ENCODE measurements around the gene GDI2. TPM values are rescaled to one million over a fixed set of nuclear protein-coding genes. Genes with fewer than 3 reads are reported as not detected.
A peak's percentile ranks its signal among the peaks of the same experiment; 100 is the strongest.

The GDI2 gene
- total and polyA plus RNA-seq, 2 of the 13 experiments (the other 11 are each of a cell fraction or from before 2014, with no cell fraction given), result 153 to 477 TPM

DNA sequence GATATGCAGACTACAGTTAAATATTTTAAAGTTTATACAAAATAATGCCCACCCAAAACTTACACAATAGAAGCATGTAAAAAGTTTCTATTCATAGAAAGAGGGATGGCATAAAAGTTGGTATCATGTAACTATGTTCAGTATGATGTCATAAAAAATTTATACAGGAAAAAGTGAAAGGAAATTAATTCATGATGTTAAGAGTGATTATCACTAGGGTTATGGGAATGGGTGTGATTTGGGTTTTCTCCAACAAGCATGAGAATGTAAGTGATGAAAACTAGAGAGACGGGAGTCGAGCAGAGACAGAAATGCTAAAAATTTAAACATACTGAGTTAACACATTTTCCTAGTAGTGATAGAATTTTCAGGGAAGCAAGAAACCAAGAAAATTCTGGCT is 52.7 kb downstream of the GDI2 start:
- FAIRE-seq (no peak), ATAC-seq (no peak), DNase-seq (ENCODE audit: low spot score) (no peak)
- Histone ChIP-seq H3K4me2 (ENCODE audit: low read depth, low read length) (no peak overlapping the region), H3K4me1 (ENCODE audit: insufficient read depth, low read length) (peaks cover 8% of the 10 kb centered on the region), H3K27me3 (ENCODE audit: control insufficient read depth in 1 of 2, insufficient read depth in 2 of 2, low read length in 2 of 2) (no peaks in the 10 kb centered on the region), H3K9ac (ENCODE audit: insufficient read depth, low read depth, low read length) (no peak overlapping the region), H4K20me1 (ENCODE audit: insufficient read depth, low read length) (peaks cover 11% of the 10 kb centered on the region), H3K9me3 (ENCODE audit: low read length) (no peaks in the 10 kb centered on the region), H2AFZ (ENCODE audit: low read length) (no peak overlapping the region), H3K36me3 (replicated peaks in 1 of 2; ENCODE audit: control insufficient read depth in 1 of 2, insufficient read depth in 2 of 2, low read length in 2 of 2) (peaks cover 16 to 78% of the 10 kb centered on the region in 2 experiments), H3K27ac (ENCODE audit: extremely low read length, insufficient read depth, low read length) (no peak overlapping the region), H3K79me2 (ENCODE audit: insufficient read depth, low read length) (no peaks in the 10 kb centered on the region), H3K4me3 (replicated peaks in 1 of 3; ENCODE audit: insufficient read depth in 1 of 3, low read depth in 2 of 3, low read length in 3 of 3) (no peak overlapping the region)
- ChIA-PET POLR2A (no interaction called here), CTCF (ENCODE audit: low intra/inter-chr PET ratio, low total read pairs) (no interaction called here)
- 95% methylated on average over 2 of the region's 2 CpGs for WGBS (ENCODE audit: low lambda C conversion rate)
- in situ Hi-C loops (cut with HindIII; ENCODE audit: extremely low pct_ligation_motif_present, low pct_unique_long_range_greater_than_20kb), result no loop called here
- TF ChIP-seq ATF7 (IDR thresholded peaks at IDR 0.05) (peak; percentile 64; the same call in 1 of the 2 replicates), ATF7 (CRISPR knock-in tag; IDR thresholded peaks at IDR 0.05) (no peak), ADNP (CRISPR knock-in tag; IDR thresholded peaks at IDR 0.05) (no peak)
- no TSS peak for BruUV-seq (replicated peaks)
- intact Hi-C loops (cut with micrococcal nuclease; ENCODE audit: unreplicated experiment), result no loop called here

DNA sequence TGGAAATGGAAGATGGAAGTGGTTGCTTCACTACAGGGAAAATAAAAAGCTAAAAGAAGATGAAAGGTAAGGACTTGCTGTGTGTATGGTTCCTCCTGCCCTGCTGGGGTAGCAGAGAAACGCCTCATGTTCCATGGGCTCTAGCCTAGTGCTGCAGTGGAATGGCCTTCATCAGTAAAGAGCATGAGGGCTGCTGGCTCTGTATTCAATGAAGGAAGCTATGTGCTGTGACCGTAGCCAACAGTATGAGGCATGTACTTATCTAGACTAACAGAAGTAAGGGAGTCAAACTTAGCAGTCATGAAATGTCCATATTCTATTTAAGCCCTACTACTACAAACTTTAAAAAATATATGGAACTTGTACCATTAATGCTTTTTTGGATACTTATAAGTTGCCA is 54.3 kb downstream of the GDI2 start:
- no peak overlapping the region for H3K27ac ChIP-seq (ENCODE audit: extremely low read length, insufficient read depth, low read length)
- H4K20me1 ChIP-seq (ENCODE audit: insufficient read depth, low read length), result peaks cover 5% of the 10 kb centered on the region; the same call in 1 of the 2 replicates
- BruUV-seq (replicated peaks), result no TSS peak
- ChIA-PET POLR2A (no interaction called here), CTCF (ENCODE audit: low intra/inter-chr PET ratio, low total read pairs) (no interaction called here)
- no peak overlapping the region for H3K4me3 ChIP-seq (replicated peaks in 1 of 3; ENCODE audit: insufficient read depth in 1 of 3, low read depth in 2 of 3, low read length in 3 of 3)
- H3K36me3 ChIP-seq (replicated peaks in 1 of 2; ENCODE audit: control insufficient read depth in 1 of 2, insufficient read depth in 2 of 2, low read length in 2 of 2), result peaks cover 11 to 63% of the 10 kb centered on the region in 2 experiments
- H3K27me3 ChIP-seq (ENCODE audit: control insufficient read depth in 1 of 2, insufficient read depth in 2 of 2, low read length in 2 of 2), result no peaks in the 10 kb centered on the region
- no peak for DNase-seq (ENCODE audit: low spot score)
- no peaks in the 10 kb centered on the region for H3K9me3 ChIP-seq (ENCODE audit: low read length)
- H3K79me2 ChIP-seq (ENCODE audit: insufficient read depth, low read length), result no peaks in the 10 kb centered on the region
- in situ Hi-C loops (cut with HindIII; ENCODE audit: extremely low pct_ligation_motif_present, low pct_unique_long_range_greater_than_20kb), result no loop called here
- intact Hi-C loops (cut with micrococcal nuclease; ENCODE audit: unreplicated experiment), result no loop called here
- WGBS (ENCODE audit: low lambda C conversion rate), result 97% methylated on average over 2 of the region's 2 CpGs
- no peak for TF ChIP-seq SMYD3 (CRISPR knock-in tag; IDR thresholded peaks at IDR 0.05)
- no peak for TF ChIP-seq YEATS4 (CRISPR knock-in tag; IDR thresholded peaks at IDR 0.05; ENCODE audit: borderline replicate concordance)
- no peak for TF ChIP-seq NR2C2 (CRISPR knock-in tag; IDR thresholded peaks at IDR 0.05; ENCODE audit: borderline replicate concordance)
- TF ChIP-seq, protein P1, sequence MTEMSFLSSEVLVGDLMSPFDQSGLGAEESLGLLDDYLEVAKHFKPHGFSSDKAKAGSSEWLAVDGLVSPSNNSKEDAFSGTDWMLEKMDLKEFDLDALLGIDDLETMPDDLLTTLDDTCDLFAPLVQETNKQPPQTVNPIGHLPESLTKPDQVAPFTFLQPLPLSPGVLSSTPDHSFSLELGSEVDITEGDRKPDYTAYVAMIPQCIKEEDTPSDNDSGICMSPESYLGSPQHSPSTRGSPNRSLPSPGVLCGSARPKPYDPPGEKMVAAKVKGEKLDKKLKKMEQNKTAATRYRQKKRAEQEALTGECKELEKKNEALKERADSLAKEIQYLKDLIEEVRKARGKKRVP (CRISPR knock-in tag; IDR thresholded peaks at IDR 0.05), result no peak
- no peak for TF ChIP-seq ZNF772 (CRISPR knock-in tag; IDR thresholded peaks at IDR 0.05)
- no peak for TF ChIP-seq BRCA1 (CRISPR knock-in tag; IDR thresholded peaks at IDR 0.05)
- TF ChIP-seq ZNF138 (CRISPR knock-in tag; IDR thresholded peaks at IDR 0.05; ENCODE audit: low read depth), result no peak
- TF ChIP-seq HHEX (CRISPR knock-in tag; IDR thresholded peaks at IDR 0.05), result no peak
- no peak for TF ChIP-seq HMG20B (CRISPR knock-in tag; conservative IDR thresholded peaks at IDR 0.05)
- TF ChIP-seq SRSF9 (IDR thresholded peaks at IDR 0.05; ENCODE audit: borderline replicate concordance, insufficient read depth, low read depth, low read length, poor library complexity, severe bottlenecking), result no peak
- TF ChIP-seq, protein P2, sequence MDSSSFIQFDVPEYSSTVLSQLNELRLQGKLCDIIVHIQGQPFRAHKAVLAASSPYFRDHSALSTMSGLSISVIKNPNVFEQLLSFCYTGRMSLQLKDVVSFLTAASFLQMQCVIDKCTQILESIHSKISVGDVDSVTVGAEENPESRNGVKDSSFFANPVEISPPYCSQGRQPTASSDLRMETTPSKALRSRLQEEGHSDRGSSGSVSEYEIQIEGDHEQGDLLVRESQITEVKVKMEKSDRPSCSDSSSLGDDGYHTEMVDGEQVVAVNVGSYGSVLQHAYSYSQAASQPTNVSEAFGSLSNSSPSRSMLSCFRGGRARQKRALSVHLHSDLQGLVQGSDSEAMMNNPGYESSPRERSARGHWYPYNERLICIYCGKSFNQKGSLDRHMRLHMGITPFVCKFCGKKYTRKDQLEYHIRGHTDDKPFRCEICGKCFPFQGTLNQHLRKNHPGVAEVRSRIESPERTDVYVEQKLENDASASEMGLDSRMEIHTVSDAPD (CRISPR knock-in tag; IDR thresholded peaks at IDR 0.05), result no peak
- TF ChIP-seq ZNF766 (CRISPR knock-in tag; IDR thresholded peaks at IDR 0.05; ENCODE audit: borderline replicate concordance), result no peak
- TF ChIP-seq ZSCAN20 (CRISPR knock-in tag; IDR thresholded peaks at IDR 0.05; ENCODE audit: borderline replicate concordance), result no peak
- no peak for TF ChIP-seq ZNF430 (CRISPR knock-in tag; IDR thresholded peaks at IDR 0.05)
- no peak for TF ChIP-seq CBX5 (CRISPR knock-in tag; IDR thresholded peaks at IDR 0.05; ENCODE audit: borderline replicate concordance)
- no peak for TF ChIP-seq ZIK1 (CRISPR knock-in tag; IDR thresholded peaks at IDR 0.05; ENCODE audit: borderline replicate concordance, low read depth)
- H3K9ac ChIP-seq (ENCODE audit: insufficient read depth, low read depth, low read length), result no peak overlapping the region
- no peak overlapping the region for H2AFZ ChIP-seq (ENCODE audit: low read length)
- peaks cover 8% of the 10 kb centered on the region for H3K4me1 ChIP-seq (ENCODE audit: insufficient read depth, low read length)
- peak; percentile 34 for ATAC-seq
- FAIRE-seq, result no peak
- H3K4me2 ChIP-seq (ENCODE audit: low read depth, low read length), result no peak overlapping the region
